ENCODE data around the gene EMC9. TPM values are rescaled to one million over a fixed set of nuclear protein-coding genes. Genes with fewer than 3 reads are reported as not detected.

The EMC9 gene
- total RNA-seq, 1 donor from 2014 or later, result 18.5 TPM

GRCh38 chr14:24092505-24093206, 48.7 kb downstream of the EMC9 start:
- Histone ChIP-seq H4K20me1 (ENCODE audit: insufficient read depth, low read length) (no peaks in the 10 kb centered on the region), H3K9me3 (ENCODE audit: insufficient read depth, low read depth, low read length) (no peaks in the 10 kb centered on the region), H3K27me3 (ENCODE audit: insufficient read depth, low read length) (no peaks in the 10 kb centered on the region), H3K36me3 (ENCODE audit: insufficient read depth, low read length) (no peaks in the 10 kb centered on the region), H3K9ac (ENCODE audit: low read length) (no peak overlapping the region), H3K4me3 (ENCODE audit: insufficient read depth, low read depth, low read length) (no peak overlapping the region), H3K4me2 (ENCODE audit: low read length) (no peak overlapping the region), H3K27ac (ENCODE audit: low read depth, low read length) (no peak overlapping the region), H2AFZ (ENCODE audit: low read depth, low read length) (no peak overlapping the region), H3K4me1 (ENCODE audit: insufficient read depth, low read length) (peaks cover 6% of the 10 kb centered on the region), H3K79me2 (ENCODE audit: insufficient read depth, low read length) (no peaks in the 10 kb centered on the region)
- peaks cover 15% of the 10 kb centered on the region for H3K4me1 Mint-ChIP-seq (ENCODE audit: low read depth, unreplicated experiment)
- H3K4me3 Mint-ChIP-seq (ENCODE audit: unreplicated experiment), result peak overlapping the region; percentile 93
- peaks cover 4% of the 10 kb centered on the region for H3K27me3 Mint-ChIP-seq (ENCODE audit: low read depth, unreplicated experiment)
- peaks cover 6% of the 10 kb centered on the region for H3K36me3 Mint-ChIP-seq (ENCODE audit: low read depth, unreplicated experiment)
- peak overlapping the region; percentile 91 for H3K27ac Mint-ChIP-seq (ENCODE audit: unreplicated experiment)
- no peak for FAIRE-seq
- no peak for DNase-seq (ENCODE audit: low read depth)
- TF ChIP-seq EZH2 (IDR thresholded peaks at IDR 0.05; ENCODE audit: insufficient read depth, low read length), result no peak
- TF ChIP-seq, protein P1, sequence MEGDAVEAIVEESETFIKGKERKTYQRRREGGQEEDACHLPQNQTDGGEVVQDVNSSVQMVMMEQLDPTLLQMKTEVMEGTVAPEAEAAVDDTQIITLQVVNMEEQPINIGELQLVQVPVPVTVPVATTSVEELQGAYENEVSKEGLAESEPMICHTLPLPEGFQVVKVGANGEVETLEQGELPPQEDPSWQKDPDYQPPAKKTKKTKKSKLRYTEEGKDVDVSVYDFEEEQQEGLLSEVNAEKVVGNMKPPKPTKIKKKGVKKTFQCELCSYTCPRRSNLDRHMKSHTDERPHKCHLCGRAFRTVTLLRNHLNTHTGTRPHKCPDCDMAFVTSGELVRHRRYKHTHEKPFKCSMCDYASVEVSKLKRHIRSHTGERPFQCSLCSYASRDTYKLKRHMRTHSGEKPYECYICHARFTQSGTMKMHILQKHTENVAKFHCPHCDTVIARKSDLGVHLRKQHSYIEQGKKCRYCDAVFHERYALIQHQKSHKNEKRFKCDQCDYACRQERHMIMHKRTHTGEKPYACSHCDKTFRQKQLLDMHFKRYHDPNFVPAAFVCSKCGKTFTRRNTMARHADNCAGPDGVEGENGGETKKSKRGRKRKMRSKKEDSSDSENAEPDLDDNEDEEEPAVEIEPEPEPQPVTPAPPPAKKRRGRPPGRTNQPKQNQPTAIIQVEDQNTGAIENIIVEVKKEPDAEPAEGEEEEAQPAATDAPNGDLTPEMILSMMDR (IDR thresholded peaks at IDR 0.05; ENCODE audit: insufficient read depth, low read depth, low read length), result no peak
- no peaks in the 10 kb centered on the region for H3K9me3 Mint-ChIP-seq (ENCODE audit: unreplicated experiment)

GRCh38 chr14:24092110-24092504, 49.3 kb downstream of the EMC9 start:
- Histone ChIP-seq H3K9me3 (ENCODE audit: insufficient read depth, low read depth, low read length) (no peaks in the 10 kb centered on the region), H3K79me2 (ENCODE audit: insufficient read depth, low read length) (no peaks in the 10 kb centered on the region), H3K27me3 (ENCODE audit: insufficient read depth, low read length) (peaks cover 2% of the 10 kb centered on the region), H3K36me3 (ENCODE audit: insufficient read depth, low read length) (no peaks in the 10 kb centered on the region), H3K4me1 (ENCODE audit: insufficient read depth, low read length) (peaks cover 6% of the 10 kb centered on the region), H3K9ac (ENCODE audit: low read length) (no peak overlapping the region), H4K20me1 (ENCODE audit: insufficient read depth, low read length) (no peaks in the 10 kb centered on the region), H3K27ac (ENCODE audit: low read depth, low read length) (no peak overlapping the region), H3K4me2 (ENCODE audit: low read length) (no peak overlapping the region), H2AFZ (ENCODE audit: low read depth, low read length) (no peak overlapping the region), H3K4me3 (ENCODE audit: insufficient read depth, low read depth, low read length) (no peak overlapping the region)
- peaks cover 6% of the 10 kb centered on the region for H3K36me3 Mint-ChIP-seq (ENCODE audit: low read depth, unreplicated experiment)
- peaks cover 15% of the 10 kb centered on the region for H3K4me1 Mint-ChIP-seq (ENCODE audit: low read depth, unreplicated experiment)
- no peaks in the 10 kb centered on the region for H3K9me3 Mint-ChIP-seq (ENCODE audit: unreplicated experiment)
- H3K4me3 Mint-ChIP-seq (ENCODE audit: unreplicated experiment), result no peak overlapping the region
- TF ChIP-seq, protein P1 (IDR thresholded peaks at IDR 0.05; ENCODE audit: insufficient read depth, low read depth, low read length), result no peak
- no peak for TF ChIP-seq EZH2 (IDR thresholded peaks at IDR 0.05; ENCODE audit: insufficient read depth, low read length)
- FAIRE-seq (no peak), DNase-seq (ENCODE audit: low read depth) (no peak)
- peaks cover 9% of the 10 kb centered on the region for H3K27me3 Mint-ChIP-seq (ENCODE audit: low read depth, unreplicated experiment)
- H3K27ac Mint-ChIP-seq (ENCODE audit: unreplicated experiment), result peak overlapping the region; percentile 69

- no peaks in the 10 kb centered on the region for H3K36me3 Mint-ChIP-seq (ENCODE audit: low read depth, unreplicated experiment)
- no peak overlapping the region for H3K9ac ChIP-seq (ENCODE audit: low read length)
- peaks cover 9% of the 10 kb centered on the region for H3K4me1 Mint-ChIP-seq (ENCODE audit: low read depth, unreplicated experiment)
- no peaks in the 10 kb centered on the region for H3K36me3 ChIP-seq (ENCODE audit: insufficient read depth, low read length)
- no peak overlapping the region for H2AFZ ChIP-seq (ENCODE audit: low read depth, low read length)
- no peaks in the 10 kb centered on the region for H3K9me3 ChIP-seq (ENCODE audit: insufficient read depth, low read depth, low read length)
- no peaks in the 10 kb centered on the region for H3K9me3 Mint-ChIP-seq (ENCODE audit: unreplicated experiment)
- peaks cover 3% of the 10 kb centered on the region for H3K4me1 ChIP-seq (ENCODE audit: insufficient read depth, low read length)
- DNase-seq (ENCODE audit: low read depth), result no peak
- peaks cover 25% of the 10 kb centered on the region for H3K27me3 Mint-ChIP-seq (ENCODE audit: low read depth, unreplicated experiment)
- H3K27ac ChIP-seq (ENCODE audit: low read depth, low read length), result no peak overlapping the region
- peaks cover 2% of the 10 kb centered on the region for H3K27me3 ChIP-seq (ENCODE audit: insufficient read depth, low read length)
- no peak overlapping the region for H3K4me2 ChIP-seq (ENCODE audit: low read length)
- H3K4me3 Mint-ChIP-seq (ENCODE audit: unreplicated experiment), result no peak overlapping the region
- H3K79me2 ChIP-seq (ENCODE audit: insufficient read depth, low read length), result no peaks in the 10 kb centered on the region
- no peak for TF ChIP-seq EZH2 (IDR thresholded peaks at IDR 0.05; ENCODE audit: insufficient read depth, low read length)
- TF ChIP-seq, protein P1 (IDR thresholded peaks at IDR 0.05; ENCODE audit: insufficient read depth, low read depth, low read length), result no peak
- no peak overlapping the region for H3K27ac Mint-ChIP-seq (ENCODE audit: unreplicated experiment)
- H4K20me1 ChIP-seq (ENCODE audit: insufficient read depth, low read length), result no peaks in the 10 kb centered on the region
- no peak overlapping the region for H3K4me3 ChIP-seq (ENCODE audit: insufficient read depth, low read depth, low read length)
- FAIRE-seq, result no peak
Measured at GRCh38 chr14:24089890-24090289, 51.5 kb downstream of the EMC9 start.
